IPS-NIHi7 (cell line): ENCODE results near the gene TMED1.
"Not testable (repeated sequence)": the region's sequence is repeated elsewhere in the genome, so short reads cannot be mapped to it uniquely, and the experiment has no call there.

Experiments
- DNase-seq: peaks from one replicate; pipeline ENCODE4 v3.0.0; 2012; ENCODE audit warnings: mixed read lengths; ENCODE audit errors: extremely low spot score

TMED1 gene

GRCh38 chr19:10862561-10863106 is 26.6 kb upstream of the TMED1 start:
- DNase-seq, result no peak

- peak; percentile 60 for DNase-seq
Observed at GRCh38 chr19:10861103-10861651, 25.2 kb upstream of the TMED1 start.

- peak; percentile 73 for DNase-seq
Observed at GRCh38 chr19:10858204-10858828, 22.3 kb upstream of the TMED1 start.

GRCh38 chr19:10856899-10857298 is 20.9 kb upstream of the TMED1 start:
- not testable (repeated sequence) for DNase-seq

- DNase-seq, result peak; percentile 42
Observed at GRCh38 chr19:10855879-10856522, 20.0 kb upstream of the TMED1 start.

- DNase-seq, result no peak
Observed at GRCh38 chr19:10854350-10855089, 18.5 kb upstream of the TMED1 start.

- DNase-seq, result no peak
Observed at GRCh38 chr19:10852941-10853340, 16.9 kb upstream of the TMED1 start.

- DNase-seq, result no peak
Observed at GRCh38 chr19:10852098-10852800, 16.2 kb upstream of the TMED1 start.

GRCh38 chr19:10850631-10851030 is 14.6 kb upstream of the TMED1 start:
- no peak for DNase-seq

- no peak for DNase-seq
Observed at GRCh38 chr19:10848230-10848856, 12.3 kb upstream of the TMED1 start, which contains the start of gene C19orf38. Gene C19orf38, plus strand, starts transcription at chr19:10848415. Its CDS starts 94 bp downstream, at chr19:10848509.

- no peak for DNase-seq
Observed at GRCh38 chr19:10846500-10847202, 10.6 kb upstream of the TMED1 start.

GRCh38 chr19:10842788-10843187 is 6.8 kb upstream of the TMED1 start:
- DNase-seq, result no peak

GRCh38 chr19:10839114-10840050 is 3.4 kb upstream of the TMED1 start:
- DNase-seq, result no peak

GRCh38 chr19:10838377-10838776 is 2.4 kb upstream of the TMED1 start:
- no peak for DNase-seq

GRCh38 chr19:10837649-10838048 is 1.6 kb upstream of the TMED1 start:
- DNase-seq, result not testable (repeated sequence)

GRCh38 chr19:10836479-10837330 is 693 bp upstream of the TMED1 start:
- no peak for DNase-seq

- DNase-seq, result no peak
Observed at GRCh38 chr19:10835089-10835753, 791 bp downstream of the TMED1 start.

GRCh38 chr19:10832939-10833296 is 3.1 kb downstream of the TMED1 start:
- no peak for DNase-seq
